Heart right ventricle (tissue), 16 donors: ENCODE results near the gene PRPF6. TPM values are rescaled to one million over a fixed set of nuclear protein-coding genes. Genes with fewer than 3 reads are reported as not detected.

Source experiments
- ATAC-seq, 8 donors: fragments of 200-7000 bp; cut with Tn5 transposase; one replicate each; pipeline ENCODE4 v1.9.1; 2020; ENCODE audit warnings: mild to moderate bottlenecking in 8 of 8, moderate library complexity in 8 of 8, moderate number of reproducible peaks in 1 of 8
- DNase-seq, 2 donors: peaks; one replicate each; pipeline ENCODE4 v3.0.0-alpha.2; 2020
- H3K27ac ChIP-seq, 10 donors: fragments of 200-600 bp; sonication (generic) in 2 of 10; one replicate each; pipeline versions ENCODE4 v1.5.0 to v1.8.0; 2020 to 2022; ENCODE audit warnings: mild to moderate bottlenecking in 3 of 10
- H3K27me3 ChIP-seq, 7 donors: fragments of 200-600 bp; one replicate each; pipeline ENCODE4 v1.8.0; 2021 to 2022; ENCODE audit warnings: mild to moderate bottlenecking in 2 of 7
- H3K36me3 ChIP-seq, 9 donors: fragments of 200-600 bp; sonication (generic) in 1 of 9; one replicate each; pipeline versions ENCODE4 v1.5.0 to v1.8.0; 2020 to 2022; ENCODE audit warnings: mild to moderate bottlenecking in 2 of 9
- H3K4me1 ChIP-seq, 9 donors: fragments of 200-600 bp; sonication (generic) in 1 of 9; one replicate each; pipeline versions ENCODE4 v1.5.0 to v1.8.0; 2020 to 2022; ENCODE audit warnings: mild to moderate bottlenecking in 4 of 9
- H3K4me3 ChIP-seq, 10 donors: fragments of 200-600 bp; sonication (generic) in 2 of 10; one replicate each; pipeline versions ENCODE4 v1.5.0 to v1.8.0; 2020 to 2022; ENCODE audit warnings: mild to moderate bottlenecking in 7 of 10, moderate library complexity in 2 of 10
- H3K9me3 ChIP-seq, 11 donors: fragments of 200-600 bp in 10 of 11; sonication (generic) in 2 of 11; one replicate each; pipeline versions ENCODE4 v1.5.0 to v1.8.0; 2013 to 2022; ENCODE audit warnings: mild to moderate bottlenecking in 2 of 11, control low read depth in 1 of 11, moderate library complexity in 1 of 11
- CTCF ChIP-seq, 9 donors: fragments of 200-600 bp; sonication (generic) in 2 of 9; IDR thresholded peaks; one replicate each; pipeline versions ENCODE4 v1.5.0 to v1.8.0; 2021 to 2022; ENCODE audit warnings: antibody characterized with exemption in 9 of 9, mild to moderate bottlenecking in 5 of 9, moderate library complexity in 1 of 9
- WGBS, 2 donors: extraction: QIAGEN DNeasy Blood & Tissue Kit; methylation state at CpG; one replicate each; pipeline ENCODE4 v1.1.7; 2013; ENCODE audit warnings: inconsistent platforms in 1 of 2; 5-methylcytosine and 5-hydroxymethylcytosine counted together
- intact Hi-C, 10 donors: fragments of 100-400 bp; cut with DNase I; formaldehyde crosslinking; loops; one replicate each; pipeline versions ENCODE4 v1.11.1 to v1.14.2; 2022
- polyA plus RNA-seq, 2 donors: library from polyadenylated mRNA; stranded (reverse); fragments of 200-250 nt; gene quantifications; one replicate each; pipeline ENCODE4 v1.2.3, GENCODE V29; 2013
- total RNA-seq, 10 donors: library from RNA; stranded (reverse); fragmentation: NEBNext Ultra II Directional in 3 of 10; extraction: Animal tissue kit (Norgen Biotek cat#: 25700) in 3 of 10; gene quantifications; one replicate each; pipeline versions ENCODE4 v1.2.1 to v1.2.4, GENCODE V29; 2021 to 2023
- donor health status: Arrhythmogenic right ventricular cardiomyopathy.
- donor health status: ischemic (EF 13 %, LVEDD 7.1; RV severe dilation, severe dysfunction).
- donor health status: healthy with polysubstance abuse.
- donor health status: DM: no; HTN: yes; CAD: no.
- donor health status: DM: no; HTN: no; CAD: no.
- donor health status: ischemic (EF 25% LVEDD 6.9; RV normal size, moderate dysfunction).
- donor health status: ischemic (EF 25% LVEDD 5.7; RV mildly dilated, moderate dysfunction).
- donor health status: healthy.
- donor health status: DM: yes; HTN: yes; CAD: no.
- donor health status: Ischemic cardiomyopathy.
- donor health status: ischemic (EF 35%, LVEDD 5.7; RV mildly dilated, moderate dysfunction).
- donor health status: nonischemic (EF 11% LVEDD 7.7; RV severe dilation, severe dysfunction).
- donor health status: DM: yes; HTN: yes; CAD: no.
- donor health status: PGD.
- donor health status: ischemic (EF 29% LVEDD 5.4; RV normal size, mild dysfunction).
- donor health status: nonischemic (EF 23%, LVEDD 6.1; RV moderate dilation, normal function).

Gene PRPF6
- total and polyA plus RNA-seq, 12 donors: 27.8 to 53.6 (median 48.1) TPM

DNA sequence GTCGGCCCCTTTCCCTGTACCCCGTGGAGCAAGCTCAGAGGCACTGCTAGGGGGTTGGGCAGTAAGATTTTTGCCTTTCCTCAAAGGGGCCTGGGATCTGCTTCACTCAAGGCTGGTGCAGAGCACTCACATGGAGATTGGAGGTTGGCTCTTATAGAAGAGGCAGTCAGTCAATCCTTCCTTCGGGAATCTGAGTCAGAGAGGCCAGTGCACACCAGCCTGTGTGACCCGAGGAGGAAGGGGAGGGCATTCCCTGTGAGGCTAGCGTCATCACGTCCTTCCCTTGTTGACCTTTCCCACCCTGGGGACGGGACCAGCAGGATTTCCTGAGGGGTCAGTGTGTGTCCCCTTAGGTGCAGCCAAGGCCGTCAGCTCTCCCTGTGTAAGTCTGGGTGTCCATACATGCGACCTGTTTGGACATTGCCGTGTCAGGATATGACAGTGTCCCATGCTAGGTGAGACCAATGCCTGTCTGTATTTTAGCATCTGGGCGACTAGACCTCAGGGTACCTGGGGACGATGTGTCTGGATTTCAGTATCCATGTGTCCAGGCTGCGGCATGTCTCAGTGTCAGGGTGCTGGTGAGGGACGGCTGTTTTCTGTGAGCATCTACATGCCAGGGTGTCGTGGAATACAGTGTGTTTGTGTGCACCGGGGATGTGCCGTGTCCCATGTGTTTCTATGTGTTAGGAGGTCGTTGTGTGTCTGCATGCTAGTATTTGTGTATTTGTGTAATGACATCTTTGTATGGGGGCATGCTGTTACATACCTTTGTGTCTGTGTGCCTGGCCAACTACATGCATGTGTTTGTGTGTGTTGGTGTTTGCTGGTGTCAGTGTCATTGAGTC is 8.4 kb upstream of the PRPF6 start:
- intact Hi-C loops: loop anchor here in 8 of 10 donors (2.0 to 10.0 kb wide), 8 partner anchors 60 to 435 kb away; partner anchors contain the start of gene PTK6 (in 4 of the 8)
- Histone ChIP-seq H3K27me3 (no peaks in the 10 kb centered on the region), H3K4me3 (peak overlapping the region in 1 of 10 donors; percentile 16), H3K4me1 (peaks cover 13 to 54% (median 40%) of the 10 kb centered on the region in 9 donors), H3K27ac (peak overlapping the region; percentile 5 to 67 (median 50)), H3K36me3 (peaks cover 0 to 9% (median 0%) of the 10 kb centered on the region in 9 donors), H3K9me3 (no peaks in the 10 kb centered on the region)
- TF ChIP-seq CTCF (IDR thresholded peaks at IDR 0.05): no peak
- DNase-seq (peak; percentile 23 to 55), ATAC-seq (peak in 7 of 8 donors; percentile 5 to 78 (median 24))
- WGBS, 2 donors: 59 to 66% methylated on average over 18 of the region's 18 CpGs

DNA sequence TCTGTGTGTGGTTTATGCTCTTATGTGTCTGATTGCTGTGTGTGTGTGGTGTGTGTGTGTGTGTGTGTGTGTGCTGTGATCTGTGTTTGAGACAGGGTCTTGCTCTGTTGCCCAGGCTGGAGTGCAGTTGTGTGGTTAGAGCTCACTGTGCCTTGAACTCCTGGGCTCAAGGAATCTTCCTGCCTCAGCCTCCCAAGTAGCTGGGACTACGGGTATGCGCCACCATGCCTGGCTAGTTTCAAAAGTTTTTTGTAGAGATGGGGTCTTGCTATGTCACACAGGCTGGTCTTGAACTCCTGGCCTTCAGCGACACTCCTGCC is 7.8 kb upstream of the PRPF6 start:
- peaks cover 13 to 51% (median 45%) of the 10 kb centered on the region in 9 donors for H3K4me1 ChIP-seq
- DNase-seq (no peak), ATAC-seq (no peak)
- H3K36me3 ChIP-seq: peaks cover 0 to 9% (median 0%) of the 10 kb centered on the region in 9 donors
- no peak overlapping the region for H3K4me3 ChIP-seq
- TF ChIP-seq CTCF (IDR thresholded peaks at IDR 0.05): no peak
- no peaks in the 10 kb centered on the region for H3K9me3 ChIP-seq
- no peaks in the 10 kb centered on the region for H3K27me3 ChIP-seq
- 90 to 93% methylated on average over 3 of the region's 3 CpGs for WGBS, 2 donors
- peak overlapping the region in 5 of 10 donors; percentile 29 to 67 (median 61) for H3K27ac ChIP-seq
- intact Hi-C loops: loop anchor here in 8 of 10 donors (2.0 to 10.0 kb wide), 8 partner anchors 61 to 436 kb away; partner anchors contain the start of gene PTK6 (in 4 of the 8)

DNA sequence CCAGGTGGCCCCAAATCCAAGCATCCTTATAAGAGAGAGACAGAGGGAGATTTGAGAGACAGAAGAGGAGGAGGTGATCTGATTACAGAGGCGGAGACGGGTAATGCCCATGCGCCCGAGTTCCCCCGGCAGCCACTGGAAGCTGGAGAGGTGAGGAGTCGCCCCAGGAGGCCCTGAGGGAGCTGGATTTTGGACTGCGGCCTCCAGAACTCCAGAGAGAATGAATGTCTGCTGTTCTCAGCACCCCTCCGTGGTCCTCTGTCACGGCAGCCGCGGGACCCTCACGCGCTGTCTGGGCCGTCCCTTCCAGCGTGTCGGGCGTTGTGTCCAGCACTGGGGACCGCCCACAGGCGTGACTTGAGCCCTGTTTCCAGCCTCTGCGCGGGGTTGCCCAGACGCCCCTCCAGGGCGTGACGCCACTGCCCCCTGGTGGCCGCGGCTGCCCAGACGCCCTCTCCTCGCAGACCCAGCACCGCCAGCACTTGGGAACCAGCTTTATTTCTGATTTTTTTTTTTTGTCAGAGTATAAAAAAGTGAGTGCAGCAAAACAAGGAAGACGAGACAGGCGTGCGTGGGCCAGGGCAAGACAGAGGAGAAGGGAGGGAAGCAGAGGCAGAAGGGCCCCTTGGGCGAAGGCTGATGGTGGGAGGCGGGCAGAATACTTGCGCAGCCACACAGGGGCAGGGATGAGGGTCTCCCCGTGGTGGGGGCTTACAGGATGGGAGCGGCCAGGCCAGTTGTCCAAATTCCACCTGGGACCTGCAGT is 7.1 kb upstream of the PRPF6 start:
- H3K4me1 ChIP-seq: peaks cover 11 to 51% (median 45%) of the 10 kb centered on the region in 9 donors
- WGBS, 2 donors: 10 to 12% methylated on average over 37 of the region's 37 CpGs
- peak overlapping the region in 6 of 10 donors; percentile 29 to 67 (median 55) for H3K27ac ChIP-seq
- DNase-seq (peak; percentile 88 to 92), ATAC-seq (peak; percentile 77 to 90 (median 87))
- intact Hi-C loops: loop anchor here (1.0 to 10.0 kb wide), 11 partner anchors 62 to 437 kb away; partner anchors contain the start of gene PTK6 (in 4 of the 10)
- H3K27me3 ChIP-seq: no peaks in the 10 kb centered on the region
- H3K4me3 ChIP-seq: peak overlapping the region in 8 of 10 donors; percentile 23 to 45 (median 34)
- H3K36me3 ChIP-seq: peaks cover 0 to 9% (median 0%) of the 10 kb centered on the region in 9 donors
- peak; percentile 97 to 100 (median 99) for TF ChIP-seq CTCF (IDR thresholded peaks at IDR 0.05)
- no peaks in the 10 kb centered on the region for H3K9me3 ChIP-seq
